WI38 (cell line): ENCODE data around the gene ZNF423.

Source experiments
- H3K4me3 ChIP-seq: 2 replicates; pipeline ENCODE4 v1.5.1; 2011; ENCODE audit warnings: low read depth, mild to moderate bottlenecking, control low read depth, low read length
- TF ChIP-seq, protein P1 (sequence below): IDR thresholded peaks from 2 replicates; pipeline ENCODE4 v1.5.1; 2012; ENCODE audit warnings: low read depth, mild to moderate bottlenecking, control low read depth, low read length

The ZNF423 gene

GRCh38 chr16:49809062-49809461 lies 46.9 kb downstream of the ZNF423 start:
- TF ChIP-seq, protein P1, sequence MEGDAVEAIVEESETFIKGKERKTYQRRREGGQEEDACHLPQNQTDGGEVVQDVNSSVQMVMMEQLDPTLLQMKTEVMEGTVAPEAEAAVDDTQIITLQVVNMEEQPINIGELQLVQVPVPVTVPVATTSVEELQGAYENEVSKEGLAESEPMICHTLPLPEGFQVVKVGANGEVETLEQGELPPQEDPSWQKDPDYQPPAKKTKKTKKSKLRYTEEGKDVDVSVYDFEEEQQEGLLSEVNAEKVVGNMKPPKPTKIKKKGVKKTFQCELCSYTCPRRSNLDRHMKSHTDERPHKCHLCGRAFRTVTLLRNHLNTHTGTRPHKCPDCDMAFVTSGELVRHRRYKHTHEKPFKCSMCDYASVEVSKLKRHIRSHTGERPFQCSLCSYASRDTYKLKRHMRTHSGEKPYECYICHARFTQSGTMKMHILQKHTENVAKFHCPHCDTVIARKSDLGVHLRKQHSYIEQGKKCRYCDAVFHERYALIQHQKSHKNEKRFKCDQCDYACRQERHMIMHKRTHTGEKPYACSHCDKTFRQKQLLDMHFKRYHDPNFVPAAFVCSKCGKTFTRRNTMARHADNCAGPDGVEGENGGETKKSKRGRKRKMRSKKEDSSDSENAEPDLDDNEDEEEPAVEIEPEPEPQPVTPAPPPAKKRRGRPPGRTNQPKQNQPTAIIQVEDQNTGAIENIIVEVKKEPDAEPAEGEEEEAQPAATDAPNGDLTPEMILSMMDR, result no peak
- H3K4me3 ChIP-seq, result no peak overlapping the region

DNA sequence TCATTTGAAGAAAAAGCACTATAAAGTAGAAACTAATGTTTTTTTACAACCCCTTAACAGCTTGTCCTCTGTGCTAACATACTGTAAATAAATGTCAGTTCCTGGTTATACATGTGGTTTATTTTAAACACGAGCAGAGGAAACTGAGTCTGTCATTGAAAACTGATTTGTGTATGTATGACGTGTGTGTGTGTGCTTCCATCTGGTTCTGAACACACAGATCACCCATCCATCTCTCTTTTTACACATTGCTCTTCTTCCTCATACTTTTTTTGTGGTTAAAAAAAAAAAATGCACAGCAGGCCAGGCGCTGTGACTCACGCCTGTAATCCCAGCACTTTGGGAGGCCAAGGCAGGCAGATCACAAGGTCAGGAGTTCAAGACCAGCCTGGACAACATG lies 49.5 kb downstream of the ZNF423 start:
- TF ChIP-seq, protein P1, result no peak

GRCh38 chr16:49801290-49801689 lies 54.6 kb downstream of the ZNF423 start:
- TF ChIP-seq, protein P1, result no peak
- no peak overlapping the region for H3K4me3 ChIP-seq

More for the DNA sequence above, 49.5 kb downstream of the ZNF423 start:
- no peak overlapping the region for H3K4me3 ChIP-seq

DNA sequence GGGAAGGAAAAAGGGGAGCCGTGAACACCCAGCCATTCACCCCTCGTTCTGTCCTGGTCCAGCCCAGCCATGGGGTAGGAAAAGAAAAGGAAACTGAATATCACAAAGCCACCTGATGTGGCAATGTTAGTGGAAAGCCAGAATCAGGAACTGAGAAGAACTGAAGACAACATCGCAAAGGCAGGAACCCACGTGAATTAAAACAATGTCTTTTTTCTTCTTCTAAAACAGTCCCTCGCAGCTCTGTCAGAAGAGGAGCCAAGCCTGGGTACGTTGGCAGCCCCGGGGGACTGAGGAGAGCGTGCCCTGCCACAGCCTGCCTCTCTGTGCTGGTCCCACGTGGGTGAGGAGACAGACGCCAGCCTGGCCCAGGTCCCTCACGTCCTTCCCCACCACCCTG lies 55.0 kb downstream of the ZNF423 start:
- TF ChIP-seq, protein P1, result no peak
- H3K4me3 ChIP-seq, result no peak overlapping the region

DNA sequence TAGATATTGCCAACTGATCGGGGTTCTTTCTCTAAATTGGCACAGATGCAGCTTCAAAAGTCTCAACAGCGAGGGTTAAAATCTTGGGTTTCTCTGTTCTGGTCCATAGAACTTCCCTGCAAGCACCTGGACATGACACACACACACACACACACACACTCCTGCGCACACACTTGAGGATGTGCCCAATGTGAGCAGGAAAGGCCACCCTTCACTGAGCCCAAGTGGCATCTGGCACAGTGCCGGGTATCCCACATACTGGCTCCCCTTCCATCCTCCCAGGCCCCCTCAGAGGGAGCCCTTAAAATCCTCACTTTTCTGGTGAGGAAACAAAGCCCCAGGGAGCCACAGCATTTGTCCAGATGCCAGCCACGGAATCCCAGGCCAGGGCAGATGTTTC lies 55.5 kb downstream of the ZNF423 start:
- TF ChIP-seq, protein P1, result no peak
- no peak overlapping the region for H3K4me3 ChIP-seq

DNA sequence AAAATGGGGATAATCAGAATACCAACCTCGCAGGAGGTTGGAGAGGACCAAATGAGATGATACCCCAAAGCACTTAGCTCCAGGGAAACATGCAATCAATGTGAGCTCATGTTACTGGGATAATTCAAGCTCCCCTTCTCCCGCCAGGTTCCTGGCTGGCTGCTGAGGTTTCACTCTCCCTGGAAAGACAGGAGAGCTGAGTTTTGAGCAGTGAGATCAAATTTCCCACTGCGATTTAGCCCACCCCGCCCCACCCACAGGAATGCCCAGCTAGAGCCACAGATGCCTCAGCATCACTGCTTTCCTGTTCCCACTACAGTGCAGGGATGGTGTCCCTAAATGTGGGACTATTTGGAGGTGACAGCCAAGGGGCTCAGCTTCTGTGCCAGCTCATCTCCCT lies 56.7 kb downstream of the ZNF423 start:
- TF ChIP-seq, protein P1, result no peak
- no peak overlapping the region for H3K4me3 ChIP-seq

GRCh38 chr16:49795513-49795912 lies 60.4 kb downstream of the ZNF423 start:
- no peak overlapping the region for H3K4me3 ChIP-seq
- TF ChIP-seq, protein P1, result no peak
